Kidney epithelial cell (primary cell): ENCODE data around the gene CA12. TPM values are rescaled to one million over a fixed set of nuclear protein-coding genes. Genes with fewer than 3 reads are reported as not detected.
"Not testable (repeated sequence)": the region's sequence is repeated elsewhere in the genome, so short reads cannot be mapped to it uniquely, and the experiment has no call there.

ENCODE experiments used
- DNase-seq: peaks from one replicate; pipeline ENCODE4 v3.0.0-alpha.2; 2010; ENCODE audit warnings: low read depth
- H3K27me3 ChIP-seq: 2 replicates; pipeline ENCODE4 v1.6.0; 2011; ENCODE audit warnings: low read length; ENCODE audit not compliant: control insufficient read depth, insufficient read depth
- H3K36me3 ChIP-seq: 2 replicates; pipeline ENCODE4 v1.5.1; 2011; ENCODE audit warnings: low read length; ENCODE audit not compliant: control insufficient read depth, insufficient read depth
- H3K4me3 ChIP-seq: 2 replicates; pipeline ENCODE4 v1.5.1; 2011; ENCODE audit warnings: low read depth, mild to moderate bottlenecking, control low read depth, low read length
- CTCF ChIP-seq: IDR thresholded peaks from 2 replicates; pipeline ENCODE4 v1.5.1; 2011; ENCODE audit warnings: mild to moderate bottlenecking, moderate library complexity, low read length, control low read depth, inconsistent platforms; ENCODE audit not compliant: insufficient read depth, poor library complexity, severe bottlenecking
- total RNA-seq: library from RNA; depleted of rRNA; stranded (reverse); fragments of >200 nt; gene quantifications from 2 replicates; pipeline ENCODE4 v1.2.3, GENCODE V29; 2015

CA12 gene
- total RNA-seq, 1 donor from 2014 or later, result 2.9 TPM

- Histone ChIP-seq H3K4me3 (no peak overlapping the region), H3K36me3 (no peaks in the 10 kb centered on the region), H3K27me3 (no peaks in the 10 kb centered on the region)
- no peak for TF ChIP-seq CTCF
- no peak for DNase-seq
Measured at GRCh38 chr15:63421433-63421832, 39.8 kb upstream of the CA12 start.

- Histone ChIP-seq H3K27me3 (no peaks in the 10 kb centered on the region), H3K4me3 (no peak overlapping the region), H3K36me3 (no peaks in the 10 kb centered on the region)
- TF ChIP-seq CTCF, result no peak
- no peak for DNase-seq
Measured at GRCh38 chr15:63420333-63420747, 38.7 kb upstream of the CA12 start.

GRCh38 chr15:63418811-63419210, 37.2 kb upstream of the CA12 start:
- H3K4me3 ChIP-seq, result no peak overlapping the region
- TF ChIP-seq CTCF, result no peak
- no peaks in the 10 kb centered on the region for H3K36me3 ChIP-seq
- H3K27me3 ChIP-seq, result no peaks in the 10 kb centered on the region
- no peak for DNase-seq

- TF ChIP-seq CTCF, result no peak
Measured at GRCh38 chr15:63417721-63418120, 36.1 kb upstream of the CA12 start.

GRCh38 chr15:63417274-63417673, 35.6 kb upstream of the CA12 start:
- not testable (repeated sequence) for H3K27me3 ChIP-seq, H3K4me3 ChIP-seq, DNase-seq, H3K36me3 ChIP-seq

More at GRCh38 chr15:63417721-63418120, 36.1 kb upstream of the CA12 start:
- Histone ChIP-seq H3K36me3 (no peaks in the 10 kb centered on the region), H3K4me3 (no peak overlapping the region), H3K27me3 (peaks cover 2% of the 10 kb centered on the region)
- no peak for DNase-seq

GRCh38 chr15:63414474-63415120, 33.0 kb upstream of the CA12 start:
- Histone ChIP-seq H3K36me3 (no peaks in the 10 kb centered on the region), H3K27me3 (peaks cover 3% of the 10 kb centered on the region), H3K4me3 (no peak overlapping the region)
- DNase-seq, result no peak
- TF ChIP-seq CTCF, result no peak
